Right ventricle myocardium inferior (tissue), 1 donor: ENCODE results near the gene FAM184B. TPM values are rescaled to one million over a fixed set of nuclear protein-coding genes. Genes with fewer than 3 reads are reported as not detected.
A peak's percentile ranks its signal among the peaks of the same experiment; 100 is the strongest.

Experiments used
- ATAC-seq: fragments of 200-7000 bp; cut with Tn5 transposase; one replicate; pipeline ENCODE4 v1.9.1; 2020; ENCODE audit warnings: mild to moderate bottlenecking, moderate library complexity
- DNase-seq: peaks from one replicate; pipeline ENCODE4 v3.0.0; 2021; ENCODE audit errors: missing footprints
- intact Hi-C: fragments of 100-400 bp; cut with DNase I; formaldehyde crosslinking; loops from one replicate; pipeline ENCODE4 v1.11.0; 2022
- total RNA-seq: library from RNA; stranded (reverse); fragmentation: NEBNext Ultra II Directional; extraction: Animal tissue kit (Norgen Biotek cat#: 25700); gene quantifications from one replicate; pipeline ENCODE4 v1.2.1, GENCODE V29; 2021
- donor health status: DM: no; HTN: yes; CAD: no; lungs with severe emphysema.

FAM184B gene
- total RNA-seq, 1 donor from 2014 or later = not detected

GRCh38 chr4:17616283-17616682 is 165.1 kb downstream of the FAM184B start:
- ATAC-seq (no peak), DNase-seq (no peak)
- intact Hi-C loops = loop anchor here (5.0 kb wide), 1 partner anchor 196 kb away; the partner anchor contains the start of genes DCAF16 and NCAPG

DNA sequence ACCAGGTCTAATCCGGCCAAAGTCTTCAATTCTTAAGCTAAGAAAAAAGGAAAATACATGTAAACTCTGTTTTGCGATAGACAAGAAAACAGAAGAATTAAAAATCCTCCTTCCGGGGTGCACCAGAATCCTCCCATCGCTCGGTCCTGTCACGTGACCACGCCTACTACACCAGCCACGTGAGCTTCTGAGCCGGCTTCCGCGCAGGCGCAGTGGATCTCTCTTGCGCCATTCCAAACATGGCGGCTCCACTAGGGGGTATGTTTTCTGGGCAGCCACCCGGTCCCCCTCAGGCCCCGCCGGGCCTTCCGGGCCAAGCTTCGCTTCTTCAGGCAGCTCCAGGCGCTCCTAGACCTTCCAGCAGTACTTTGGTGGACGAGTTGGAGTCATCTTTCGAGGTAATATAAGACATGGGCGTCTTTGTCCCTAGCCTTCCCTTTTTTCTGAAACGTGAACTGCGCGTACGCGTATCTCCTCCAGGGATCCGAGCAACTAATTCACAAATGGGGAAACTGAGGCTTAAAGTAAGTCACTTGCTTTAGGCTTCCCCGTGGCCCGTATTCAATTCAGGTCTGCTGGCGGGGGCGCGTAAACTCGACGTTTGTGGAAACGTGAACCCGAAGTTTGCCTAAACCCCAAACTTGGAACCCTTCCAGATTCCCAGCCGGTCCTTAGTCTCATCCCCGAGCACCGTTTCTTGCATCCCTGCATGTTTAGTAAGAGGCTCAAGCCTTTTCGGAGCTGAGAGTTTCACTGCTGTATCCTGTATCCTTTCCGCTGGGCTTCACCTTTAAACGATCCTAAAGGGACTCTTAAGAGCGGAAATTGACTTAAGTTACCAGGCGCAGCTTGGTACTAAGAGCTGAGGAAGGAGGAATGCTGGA is 166.8 kb downstream of the FAM184B start, which contains the start of gene MED28:
MED28 (plus strand) TSS at position 226 of the 884 bp plus-strand sequence; CDS start at position 240, 14 bp downstream.
- DNase-seq = peak; percentile 98
- ATAC-seq = peak; percentile 96
- intact Hi-C loops = loop anchor here (1.0 to 5.0 kb wide), 2 partner anchors 37 to 198 kb away; partner anchors contain the start of genes DCAF16, LAP3 and NCAPG

DNA sequence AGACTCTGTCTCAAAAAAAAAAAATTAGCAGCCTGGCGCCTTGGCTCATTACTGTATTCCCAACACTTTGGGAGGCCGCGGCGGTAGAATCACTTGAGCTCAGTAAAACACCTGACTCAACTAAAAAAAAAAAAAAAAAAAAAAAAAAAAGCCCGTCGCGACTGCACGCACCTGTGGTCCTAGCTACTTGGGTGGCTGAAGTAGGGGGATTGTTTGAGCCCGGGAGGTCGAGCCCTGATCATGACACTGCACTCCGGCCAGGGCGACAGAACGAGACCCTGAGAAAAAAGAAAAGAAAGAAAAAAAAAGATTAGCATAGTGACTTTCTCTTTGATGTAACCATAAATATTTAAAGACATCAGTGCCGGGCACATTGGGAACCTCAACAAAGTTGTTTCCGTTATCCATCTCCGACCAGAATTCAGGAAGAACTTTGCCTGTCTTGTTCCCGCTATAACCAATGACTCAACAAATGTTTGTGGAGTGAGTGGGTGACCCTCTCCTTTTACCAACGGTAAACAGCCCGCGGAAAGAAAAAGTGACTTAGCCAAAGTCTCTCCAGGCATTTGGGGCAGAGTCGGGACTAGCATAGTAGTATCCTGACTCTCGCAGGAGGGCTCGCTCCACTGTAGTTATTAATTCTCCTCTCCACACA is 167.5 kb downstream of the FAM184B start:
- no peak for DNase-seq
- intact Hi-C loops = loop anchor here (1.0 kb wide), 1 partner anchor 37 kb away; the partner anchor contains the start of gene LAP3
- peak; percentile 66 for ATAC-seq

DNA sequence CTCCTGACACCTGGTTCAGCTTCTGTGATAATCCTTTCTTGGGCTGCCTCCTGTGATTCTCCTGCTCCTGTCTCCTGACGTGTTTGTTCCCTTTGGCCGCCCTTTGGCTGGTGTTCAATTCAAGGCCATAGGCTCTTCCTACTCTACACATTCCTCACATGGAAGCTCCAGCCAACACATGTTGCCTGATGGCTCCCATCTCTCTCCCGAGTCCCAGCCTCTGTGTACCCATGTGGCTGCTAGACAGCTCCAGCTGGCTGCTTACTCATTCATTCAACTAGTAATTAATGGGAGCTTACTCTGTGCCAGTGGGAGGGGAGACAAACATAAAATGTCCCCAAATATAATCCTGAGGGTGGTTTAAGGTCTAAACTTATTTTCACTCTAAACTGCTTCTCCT is 176.2 kb downstream of the FAM184B start:
- DNase-seq (no peak), ATAC-seq (no peak)
- intact Hi-C loops = no loop called here

DNA sequence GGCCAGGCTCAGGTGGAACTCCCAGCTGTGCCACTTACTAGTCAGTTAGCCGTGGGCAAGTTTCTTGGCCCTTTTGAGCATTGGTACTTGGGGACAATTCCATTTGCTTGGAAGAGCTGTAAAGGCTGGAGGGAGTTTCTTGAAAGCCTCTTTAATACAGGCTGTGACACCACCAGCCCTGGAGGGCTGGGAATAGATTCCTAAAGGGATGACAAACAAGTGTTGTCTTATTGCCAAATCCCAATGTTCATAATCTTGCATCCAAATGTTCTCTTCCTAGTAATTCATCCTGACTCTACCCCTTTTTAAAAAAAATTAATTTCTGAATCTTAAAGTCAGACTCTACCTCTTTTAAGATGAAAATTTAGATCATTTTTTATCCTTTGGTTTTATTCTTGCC is 181.6 kb downstream of the FAM184B start:
- intact Hi-C loops = no loop called here
- DNase-seq = no peak
- ATAC-seq = no peak

- DNase-seq (no peak), ATAC-seq (no peak)
- intact Hi-C loops = no loop called here
Observed at GRCh38 chr4:17597517-17597916, 183.9 kb downstream of the FAM184B start.

DNA sequence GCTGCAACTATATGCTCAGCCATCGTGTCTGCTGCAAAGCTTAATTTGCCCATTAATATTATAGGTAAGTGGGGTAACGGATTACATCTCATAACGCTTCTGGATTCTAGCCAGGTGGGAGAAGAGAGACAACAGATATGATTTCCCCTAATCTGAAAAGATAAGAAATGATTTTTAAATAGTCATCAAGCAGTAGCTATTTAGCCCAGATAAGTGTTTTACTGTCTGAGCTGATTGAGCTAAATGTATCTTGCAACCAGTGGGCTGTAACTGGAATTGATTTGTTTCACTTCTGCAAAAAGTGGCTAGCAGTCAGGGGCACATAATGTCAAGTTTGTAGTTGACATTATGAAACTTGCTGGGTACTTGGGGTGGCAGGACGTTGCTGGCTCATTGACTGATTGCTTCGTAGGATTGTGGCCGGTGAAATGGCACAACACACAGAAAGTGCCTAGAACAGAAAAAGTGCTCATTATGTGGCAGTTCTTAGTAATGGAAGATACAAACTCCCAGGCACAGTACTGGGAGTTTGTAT is 185.9 kb downstream of the FAM184B start:
- intact Hi-C loops = no loop called here
- ATAC-seq = peak; percentile 34
- DNase-seq = no peak

GRCh38 chr4:17589355-17589754 is 192.1 kb downstream of the FAM184B start:
- no peak for ATAC-seq
- intact Hi-C loops = no loop called here
- no peak for DNase-seq

GRCh38 chr4:17587094-17587822 is 194.2 kb downstream of the FAM184B start:
- DNase-seq (no peak), ATAC-seq (no peak)
- intact Hi-C loops = no loop called here

DNA sequence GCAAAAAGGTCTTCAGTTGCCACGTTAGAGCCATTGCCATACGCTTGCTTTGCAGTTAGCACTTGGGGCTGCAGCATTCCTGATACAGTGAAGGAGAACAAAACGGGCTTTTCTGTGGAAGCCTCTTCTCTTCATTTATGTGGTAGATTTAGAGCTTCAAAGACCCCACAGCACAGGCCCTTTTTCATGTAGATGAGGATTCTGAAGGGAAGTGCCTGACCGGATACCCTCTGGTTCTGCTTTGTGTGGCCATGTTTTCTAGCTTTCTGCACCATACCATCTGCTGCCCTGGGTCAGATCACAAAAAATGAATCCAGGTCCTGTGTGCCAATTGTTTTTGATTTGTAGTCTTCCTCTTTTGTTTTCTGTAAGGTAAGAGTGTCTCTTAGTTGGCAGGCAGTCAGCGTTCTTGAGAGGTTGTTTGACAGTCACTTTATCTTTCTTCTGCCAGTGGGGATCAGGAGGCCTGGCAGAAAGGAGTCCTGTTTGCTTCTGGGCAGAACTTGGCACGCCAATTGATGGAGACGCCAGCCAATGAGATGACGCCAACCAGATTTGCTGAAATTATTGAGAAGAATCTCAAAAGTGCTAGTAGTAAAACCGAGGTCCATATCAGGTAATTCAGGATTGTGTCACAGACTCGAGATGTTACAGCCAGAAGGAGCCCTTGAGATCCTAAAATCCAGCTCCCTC is 196.8 kb downstream of the FAM184B start:
- no peak for DNase-seq
- no peak for ATAC-seq
- intact Hi-C loops = no loop called here

- intact Hi-C loops = no loop called here
Observed at GRCh38 chr4:17583941-17584340, 197.5 kb downstream of the FAM184B start.

GRCh38 chr4:17583276-17583675 is 198.1 kb downstream of the FAM184B start:
- DNase-seq (no peak), ATAC-seq (no peak)
- intact Hi-C loops = no loop called here

More at GRCh38 chr4:17583941-17584340, 197.5 kb downstream of the FAM184B start:
- ATAC-seq (no peak), DNase-seq (no peak)

DNA sequence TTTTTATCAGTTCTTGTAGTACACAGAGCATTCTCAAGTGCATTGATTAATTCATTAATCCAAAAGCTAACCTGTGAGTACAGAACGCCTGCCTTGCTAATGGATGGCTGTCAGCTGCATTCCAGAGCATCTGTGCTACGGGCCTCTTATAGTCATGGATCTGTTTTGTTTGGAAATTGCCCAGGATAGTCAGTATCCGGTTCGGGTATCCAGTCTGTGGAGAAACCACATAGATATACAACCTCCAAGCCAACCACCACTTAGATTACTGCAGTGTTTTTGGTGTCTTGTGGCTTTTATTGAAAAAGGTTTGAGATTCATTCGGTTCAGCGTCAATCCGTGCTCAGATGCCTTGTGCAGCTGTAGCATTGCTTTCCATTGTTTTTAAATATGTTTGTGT is 200.5 kb downstream of the FAM184B start:
- intact Hi-C loops = no loop called here

More for the DNA sequence above, 200.5 kb downstream of the FAM184B start:
- DNase-seq (no peak), ATAC-seq (no peak)

Other genes starting within 250 kb of the FAM184B start
- 56.9 TPM for gene LAP3, start 204.4 kb downstream of the FAM184B start, total RNA-seq
- gene MED28, start 167.0 kb downstream of the FAM184B start, total RNA-seq = 22.0 TPM
- 13.3 TPM for gene DCAF16, start 29.1 kb upstream of the FAM184B start, total RNA-seq
- 1.2 TPM for gene NCAPG, start 29.4 kb upstream of the FAM184B start, total RNA-seq
- 8.7 TPM for gene LCORL, start 240.1 kb upstream of the FAM184B start, total RNA-seq